Body of pancreas (tissue), 4 donors: Measurements from ENCODE around the gene NRG3.

Source experiments
- POLR2A ChIP-seq, 3 donors: fragments of 450-650 bp; IDR thresholded peaks; one replicate each; pipeline ENCODE4 v1.6.1; 2016; ENCODE audit warnings: antibody characterized with exemption in 3 of 3, mild to moderate bottlenecking in 2 of 3
- TF ChIP-seq, protein P1 (sequence below), 7 experiments: fragments of 450-650 bp in 4 of 7; fragments of 200-600 bp in 3 of 7; sonication (generic) in 3 of 7; IDR thresholded peaks; one replicate each; pipeline ENCODE4 v1.5.1; 2016 to 2019; ENCODE audit warnings: antibody characterized with exemption in 7 of 7

DNA sequence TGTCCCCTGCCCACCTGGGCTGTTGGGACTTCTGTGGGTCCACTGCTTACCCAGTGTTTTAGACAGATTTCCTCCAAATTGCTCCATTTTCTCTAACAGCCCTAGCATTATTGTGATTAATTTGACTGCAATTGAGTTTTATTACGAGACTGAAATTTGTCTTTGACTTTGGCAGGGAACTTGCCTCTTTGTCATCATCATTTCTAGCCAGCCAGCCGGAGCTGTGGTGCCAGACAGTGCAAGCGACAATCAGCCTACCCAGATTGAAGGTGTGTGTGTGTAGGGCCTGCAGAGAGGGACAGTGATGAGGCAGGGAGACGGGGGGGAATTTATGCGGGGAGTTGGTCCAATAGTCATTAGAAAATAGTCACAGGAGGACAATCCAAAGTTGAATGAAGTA, 743.0 kb downstream of the NRG3 start:
- TF ChIP-seq, protein P1, sequence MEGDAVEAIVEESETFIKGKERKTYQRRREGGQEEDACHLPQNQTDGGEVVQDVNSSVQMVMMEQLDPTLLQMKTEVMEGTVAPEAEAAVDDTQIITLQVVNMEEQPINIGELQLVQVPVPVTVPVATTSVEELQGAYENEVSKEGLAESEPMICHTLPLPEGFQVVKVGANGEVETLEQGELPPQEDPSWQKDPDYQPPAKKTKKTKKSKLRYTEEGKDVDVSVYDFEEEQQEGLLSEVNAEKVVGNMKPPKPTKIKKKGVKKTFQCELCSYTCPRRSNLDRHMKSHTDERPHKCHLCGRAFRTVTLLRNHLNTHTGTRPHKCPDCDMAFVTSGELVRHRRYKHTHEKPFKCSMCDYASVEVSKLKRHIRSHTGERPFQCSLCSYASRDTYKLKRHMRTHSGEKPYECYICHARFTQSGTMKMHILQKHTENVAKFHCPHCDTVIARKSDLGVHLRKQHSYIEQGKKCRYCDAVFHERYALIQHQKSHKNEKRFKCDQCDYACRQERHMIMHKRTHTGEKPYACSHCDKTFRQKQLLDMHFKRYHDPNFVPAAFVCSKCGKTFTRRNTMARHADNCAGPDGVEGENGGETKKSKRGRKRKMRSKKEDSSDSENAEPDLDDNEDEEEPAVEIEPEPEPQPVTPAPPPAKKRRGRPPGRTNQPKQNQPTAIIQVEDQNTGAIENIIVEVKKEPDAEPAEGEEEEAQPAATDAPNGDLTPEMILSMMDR (IDR thresholded peaks at IDR 0.05) = no peak
- TF ChIP-seq POLR2A (IDR thresholded peaks at IDR 0.05) = no peak
